HG02798 (cell line): ENCODE measurements around the gene CLPTM1L.
"Not testable (repeated sequence)": the region's sequence is repeated elsewhere in the genome, so short reads cannot be mapped to it uniquely, and the experiment has no call there.

ENCODE experiments used
- ATAC-seq: cut with Tn5 transposase; IDR thresholded peaks from one replicate; pipeline ENCODE4 v1.9.1; 2021; ENCODE audit warnings: mild to moderate bottlenecking; ENCODE audit not compliant: unreplicated experiment, poor library complexity

Gene CLPTM1L

GRCh38 chr5:1294835-1295649 is 49.9 kb downstream of the CLPTM1L start, which contains the start of gene TERT:
TERT (minus strand) TSS chr5:1295068; CDS start chr5:1294989, 79 bp downstream.
- no peak for ATAC-seq

GRCh38 chr5:1294206-1294834 is 50.6 kb downstream of the CLPTM1L start:
- ATAC-seq, result no peak

GRCh38 chr5:1293416-1294205 is 51.3 kb downstream of the CLPTM1L start:
- ATAC-seq, result no peak

GRCh38 chr5:1292846-1293415 is 52.0 kb downstream of the CLPTM1L start:
- no peak for ATAC-seq

GRCh38 chr5:1292139-1292538 is 52.8 kb downstream of the CLPTM1L start:
- no peak for ATAC-seq

- no peak for ATAC-seq
Observed at GRCh38 chr5:1291611-1292080, 53.3 kb downstream of the CLPTM1L start.

- not testable (repeated sequence) for ATAC-seq
Observed at GRCh38 chr5:1290956-1291355, 53.9 kb downstream of the CLPTM1L start.

- not testable (repeated sequence) for ATAC-seq
Observed at GRCh38 chr5:1289559-1289958, 55.3 kb downstream of the CLPTM1L start.

GRCh38 chr5:1288439-1289335 is 56.2 kb downstream of the CLPTM1L start:
- no peak for ATAC-seq

GRCh38 chr5:1285883-1286291 is 59.0 kb downstream of the CLPTM1L start:
- ATAC-seq, result no peak

- ATAC-seq, result no peak
Observed at GRCh38 chr5:1285141-1285540, 59.8 kb downstream of the CLPTM1L start.

GRCh38 chr5:1284336-1284970 is 60.4 kb downstream of the CLPTM1L start:
- ATAC-seq, result not testable (repeated sequence)

GRCh38 chr5:1283729-1284041 is 61.2 kb downstream of the CLPTM1L start:
- ATAC-seq, result not testable (repeated sequence)

GRCh38 chr5:1282993-1283728 is 61.7 kb downstream of the CLPTM1L start:
- ATAC-seq, result not testable (repeated sequence)

GRCh38 chr5:1282131-1282992 is 62.5 kb downstream of the CLPTM1L start:
- no peak for ATAC-seq

- ATAC-seq, result no peak
Observed at GRCh38 chr5:1281038-1281882, 63.6 kb downstream of the CLPTM1L start.
